Suppressor macrophage treated with lipopolysaccharide for 4 hours (primary cell): Measurements from ENCODE around the gene IL9.

ENCODE experiments used
- DNase-seq: peaks from one replicate; pipeline ENCODE4 v3.0.0-alpha.2; 2020

Gene IL9

DNA sequence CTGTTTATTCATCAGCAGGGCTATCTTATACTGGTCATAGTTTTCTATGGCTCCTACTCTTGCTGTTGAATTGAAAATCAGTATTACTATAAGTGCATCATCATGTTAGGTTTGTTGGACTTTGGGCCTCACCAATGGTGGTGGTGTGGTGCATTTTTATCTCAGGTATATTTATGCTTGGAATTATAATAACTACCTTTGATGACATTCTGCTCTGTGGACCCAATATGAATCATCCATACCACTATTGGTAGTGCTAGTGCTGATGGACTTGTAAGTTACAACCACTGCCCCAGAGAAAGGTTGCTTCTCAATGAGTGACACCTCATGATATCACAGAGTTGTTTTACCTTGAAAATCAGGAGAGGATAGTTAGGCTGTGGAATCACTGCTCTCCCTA, 28.0 kb downstream of the IL9 start:
- DNase-seq, result no peak

DNA sequence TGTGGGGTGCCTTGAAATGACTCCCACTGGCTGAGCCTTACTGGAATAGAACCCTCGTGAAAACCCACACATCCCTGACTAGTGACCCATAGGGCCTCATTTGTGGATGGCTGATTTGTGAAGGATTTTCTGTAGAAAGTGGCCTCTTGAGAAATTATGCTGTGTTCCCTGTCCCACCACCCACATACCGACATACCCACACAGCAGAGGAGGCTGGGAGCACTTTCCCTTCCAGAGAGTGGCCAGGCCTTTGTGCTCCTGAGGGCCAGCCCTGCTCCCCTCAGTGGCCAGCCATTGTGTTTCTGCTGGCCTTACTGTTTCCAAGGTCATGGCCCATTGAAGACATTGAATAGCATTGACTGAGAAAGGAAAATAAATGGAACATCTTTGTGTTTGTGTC, 29.6 kb downstream of the IL9 start:
- DNase-seq, result no peak

DNA sequence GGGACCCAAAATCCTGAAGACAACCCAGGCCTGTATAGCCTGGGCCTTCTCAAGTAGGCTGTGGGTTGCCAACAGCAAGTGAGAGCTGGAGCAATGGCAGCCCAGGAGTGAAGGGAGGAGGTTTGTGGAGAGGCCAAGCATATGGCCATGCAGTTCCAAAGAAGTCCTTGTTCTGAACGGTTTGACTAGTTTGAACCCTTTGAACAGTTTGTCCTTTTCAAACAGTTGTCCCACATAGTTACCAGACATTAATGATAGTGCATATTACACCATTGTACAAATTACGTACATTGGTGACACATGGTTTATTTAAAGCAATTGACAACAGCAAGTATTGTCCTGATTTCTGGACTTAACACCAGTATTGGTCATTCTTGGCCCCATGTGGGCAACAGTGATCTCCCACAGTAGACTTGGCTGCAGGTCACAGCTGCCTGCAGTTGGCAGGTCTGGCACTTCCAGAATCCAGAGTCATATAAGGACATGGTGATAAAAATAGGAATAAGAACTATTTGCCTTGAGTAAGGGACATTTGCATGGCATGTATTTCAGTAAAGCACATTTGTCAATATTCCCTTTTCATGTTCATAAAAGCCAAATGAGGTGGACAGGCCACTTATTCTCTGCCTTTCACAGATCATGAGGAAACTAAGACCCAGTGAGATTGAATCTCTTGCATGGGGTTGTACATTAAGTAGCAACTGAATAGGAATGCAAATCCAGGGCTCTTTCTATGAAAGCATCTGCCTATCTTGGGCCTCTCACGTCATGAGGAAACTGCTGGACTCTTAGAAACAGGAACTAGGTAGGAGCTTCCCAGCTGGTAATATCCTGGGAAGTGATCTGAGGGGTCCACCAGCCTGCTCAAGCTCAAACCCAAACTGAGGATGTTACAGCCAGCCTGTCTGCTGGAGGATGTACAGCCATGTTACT, 30.9 kb downstream of the IL9 start:
- DNase-seq, result peak; percentile 72

DNA sequence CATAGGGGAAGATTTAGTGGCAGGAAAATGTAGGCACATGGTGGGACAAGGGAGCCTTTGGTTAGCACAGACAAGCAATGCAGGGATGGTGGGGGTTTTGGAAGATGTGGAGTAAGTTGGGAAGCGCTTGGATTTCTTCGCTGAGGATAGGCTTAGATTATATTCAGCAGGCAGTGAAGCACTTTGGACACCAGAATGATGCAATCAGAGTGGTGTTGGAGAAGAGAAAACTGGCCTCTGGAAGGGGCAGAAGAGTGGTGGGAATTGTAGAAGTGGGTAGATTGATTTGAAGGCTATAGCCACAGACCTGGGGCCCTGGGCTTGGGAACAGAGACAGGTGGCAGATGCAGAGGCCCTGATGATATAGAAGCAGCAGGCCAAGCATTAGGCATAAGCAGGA, 32.9 kb downstream of the IL9 start:
- no peak for DNase-seq

DNA sequence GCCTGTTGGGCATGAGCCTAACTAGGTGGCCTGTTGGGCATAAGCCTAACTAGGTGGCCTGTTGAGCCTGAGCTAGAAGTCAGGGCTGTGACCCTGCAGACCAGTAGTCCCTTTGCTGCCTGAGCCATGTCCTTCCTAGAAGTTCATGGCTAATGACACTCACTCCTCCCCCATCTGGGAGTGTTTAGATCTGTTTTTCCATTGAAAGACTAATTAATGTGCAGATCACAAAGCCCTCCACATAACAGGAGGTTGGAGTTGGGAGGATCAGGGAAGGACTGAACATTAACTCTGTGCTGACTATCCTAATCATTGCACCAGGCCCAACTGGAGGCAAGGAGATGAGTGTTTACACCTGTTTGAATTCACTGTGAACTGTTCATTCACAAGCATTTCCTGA, 33.6 kb downstream of the IL9 start:
- DNase-seq, result no peak

DNA sequence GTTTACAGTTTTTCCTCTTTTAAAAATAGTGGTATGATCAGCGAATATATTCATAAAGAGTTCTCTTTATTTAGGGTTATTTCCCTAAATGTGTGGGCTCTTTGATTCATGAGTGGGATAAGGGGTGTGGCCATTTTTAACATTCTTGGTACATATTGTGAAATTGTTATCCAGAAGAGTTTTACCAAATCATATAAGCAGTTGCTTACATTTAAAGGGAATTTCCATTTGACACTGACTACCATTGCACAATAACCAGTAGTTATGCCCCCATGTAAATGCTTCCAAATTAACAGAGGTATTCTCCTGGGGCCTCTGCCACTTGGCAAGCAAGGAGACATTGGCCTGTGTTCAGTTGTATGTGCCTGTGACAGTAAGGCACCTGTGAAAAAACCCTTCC, 34.0 kb downstream of the IL9 start:
- peak; percentile 86 for DNase-seq

DNA sequence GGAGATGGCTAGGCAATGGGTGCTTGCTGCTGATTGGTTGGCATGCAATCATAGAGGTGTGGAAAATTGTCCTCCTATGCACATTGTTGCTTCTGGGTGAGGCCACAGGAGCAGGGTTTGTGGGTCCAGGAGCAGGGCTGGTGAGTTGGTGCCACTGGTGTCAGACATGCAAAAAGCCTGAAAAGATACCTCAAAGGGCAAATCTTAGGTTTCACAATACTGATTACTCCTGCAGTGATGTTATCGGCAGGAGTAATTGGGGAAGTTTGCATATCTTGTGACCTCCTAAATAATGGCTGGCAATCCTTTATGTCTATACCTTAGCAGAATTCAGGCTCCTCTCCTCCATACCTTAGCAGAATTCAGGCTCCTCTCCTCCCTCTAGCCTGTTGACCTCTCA, 36.0 kb downstream of the IL9 start:
- peak; percentile 50 for DNase-seq

DNA sequence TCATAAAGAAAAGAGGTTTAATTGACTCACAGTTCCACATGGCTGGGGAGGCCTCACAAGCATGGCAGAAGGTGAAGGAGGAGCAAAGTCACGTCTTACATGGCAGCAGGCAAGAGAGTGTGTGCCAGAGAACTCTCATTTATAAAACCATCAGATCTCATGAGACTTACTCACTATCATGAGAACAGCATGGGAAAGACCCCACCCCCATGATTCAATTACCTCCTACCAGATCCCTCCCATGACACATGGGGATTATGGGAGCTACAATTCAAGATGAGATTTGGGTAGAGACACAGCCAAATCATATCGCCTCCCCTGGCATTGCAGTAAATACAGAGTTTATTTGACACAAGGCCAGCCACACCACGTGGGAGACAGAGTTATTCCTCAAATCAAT, 36.5 kb downstream of the IL9 start:
- DNase-seq, result peak; percentile 27

DNA sequence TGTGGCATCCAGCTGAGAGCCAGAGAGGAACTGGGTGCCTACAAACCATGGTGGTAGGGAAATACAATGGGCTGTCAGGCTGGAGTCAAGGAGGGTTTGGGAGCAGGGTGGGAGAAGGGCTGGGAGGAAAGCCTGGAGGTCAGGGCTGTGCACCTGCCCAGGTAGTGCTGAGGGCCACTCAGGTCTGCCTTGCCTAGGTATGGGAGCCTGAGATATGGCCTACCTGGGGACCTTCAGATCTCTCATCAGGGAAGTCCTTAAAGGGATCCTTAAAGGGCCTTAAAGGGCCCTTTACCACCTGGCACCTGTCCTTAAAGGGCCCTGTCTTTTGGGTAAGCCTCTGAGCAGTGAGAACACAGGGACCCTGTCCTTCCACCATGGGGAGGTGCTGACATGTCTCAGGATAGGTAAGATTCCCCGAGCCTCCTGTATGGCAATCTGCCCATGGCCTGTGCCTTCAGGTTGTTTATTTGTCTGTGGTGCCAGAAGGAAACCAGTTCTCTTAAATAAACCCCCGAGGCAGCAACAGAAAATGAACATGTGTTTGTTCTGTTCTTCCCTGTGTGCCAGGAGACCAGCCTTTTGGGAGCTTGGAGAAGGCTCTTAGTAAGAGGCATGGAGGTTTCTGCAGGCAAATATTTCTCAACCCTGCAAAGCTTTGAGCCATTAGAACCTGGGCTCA, 37.9 kb downstream of the IL9 start:
- no peak for DNase-seq

DNA sequence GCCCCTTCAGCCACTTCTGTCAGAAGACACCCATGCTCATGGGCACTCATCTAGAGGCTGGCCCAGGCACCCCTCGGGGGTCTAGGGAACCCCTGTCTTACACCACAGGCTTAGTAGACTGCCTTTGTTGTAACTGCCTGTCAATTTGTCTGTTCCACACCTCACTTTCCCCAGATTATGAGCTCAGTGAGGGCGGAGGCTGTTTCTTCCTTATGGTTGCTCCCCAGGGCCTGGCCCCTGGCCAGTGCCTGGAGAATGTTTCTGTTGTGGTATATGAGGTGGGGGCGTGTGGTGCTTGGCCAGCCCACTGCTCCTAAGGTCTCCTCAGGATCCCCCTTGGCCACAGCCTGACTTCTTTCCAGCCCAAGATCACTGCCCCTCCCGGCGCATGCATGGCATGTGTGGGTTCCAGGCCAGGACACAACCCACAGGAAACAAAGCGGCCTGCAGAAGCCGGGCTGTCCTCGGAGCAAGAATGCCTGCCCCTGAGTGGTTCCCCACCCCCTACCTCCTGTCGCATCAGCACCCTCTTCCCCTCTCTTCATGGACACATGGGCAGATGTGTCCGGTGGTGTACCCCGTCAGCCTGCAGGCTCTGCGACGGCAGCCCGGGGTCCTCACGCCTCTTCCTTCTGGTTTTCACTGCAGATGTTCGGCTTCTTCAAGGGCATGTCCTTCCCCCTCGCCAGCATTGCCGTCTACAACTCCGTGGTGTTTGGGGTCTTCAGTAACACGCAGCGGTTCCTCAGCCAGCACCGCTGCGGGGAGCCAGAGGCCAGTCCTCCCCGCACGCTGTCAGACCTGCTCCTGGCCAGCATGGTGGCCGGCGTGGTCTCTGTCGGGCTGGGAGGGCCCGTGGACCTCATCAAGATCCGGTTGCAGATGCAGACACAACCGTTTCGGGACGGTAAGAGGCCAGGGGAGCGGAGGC, 43.5 kb downstream of the IL9 start:
- DNase-seq, result no peak

DNA sequence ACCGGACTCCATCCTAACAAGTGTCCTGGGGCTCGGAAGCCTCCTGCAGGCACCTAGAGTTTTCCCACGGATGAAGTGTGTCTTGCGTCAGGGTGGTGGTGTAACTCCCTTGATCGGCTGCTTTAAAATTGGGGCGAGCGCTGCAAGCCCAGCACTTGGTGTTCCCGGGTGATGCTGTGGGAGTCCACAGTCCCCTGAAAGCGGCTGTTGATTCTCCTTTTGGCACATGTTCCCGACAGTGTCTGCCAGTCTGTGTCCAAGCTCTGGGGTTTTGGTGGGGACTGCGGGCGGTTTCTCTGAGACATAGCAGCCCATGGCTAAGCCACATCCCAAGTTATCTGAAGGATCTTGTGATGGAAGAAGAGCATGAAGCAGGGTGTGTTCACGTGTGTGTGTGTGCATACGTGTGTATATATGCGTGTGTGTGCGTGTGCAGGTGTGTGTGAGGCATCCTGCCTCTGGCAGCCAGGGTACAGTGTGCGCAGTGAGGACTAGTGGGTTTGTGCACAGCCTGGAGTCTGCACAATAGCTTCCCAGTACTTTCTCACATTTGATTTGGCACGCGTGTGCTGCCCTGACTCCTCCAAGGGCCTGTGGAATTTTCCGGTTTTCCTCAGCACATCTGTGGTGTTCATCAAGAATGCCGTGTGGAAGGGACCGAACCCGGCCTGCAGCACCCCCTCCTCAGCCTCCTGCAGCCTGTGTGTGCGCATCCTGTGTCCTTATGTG, 44.3 kb downstream of the IL9 start:
- DNase-seq, result no peak

DNA sequence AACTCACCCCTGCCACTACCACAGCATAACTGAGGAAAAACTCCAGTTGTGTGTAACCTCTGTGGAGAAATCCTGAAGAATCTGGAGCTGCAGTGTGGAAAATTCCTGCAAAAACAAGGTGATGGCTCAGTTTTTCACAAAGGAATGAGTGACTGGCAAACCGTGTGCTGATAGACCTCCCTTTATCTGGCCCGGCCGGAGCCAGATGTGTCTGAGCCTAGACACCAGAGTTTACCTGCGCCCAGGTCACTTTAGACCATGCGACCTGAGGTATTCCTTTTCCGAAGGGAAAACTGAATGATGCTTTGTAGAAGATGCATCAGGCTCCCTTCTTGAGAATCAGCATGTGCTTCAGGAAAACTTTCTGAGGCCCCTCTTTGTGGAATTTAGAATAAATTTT, 45.0 kb downstream of the IL9 start:
- DNase-seq, result no peak

DNA sequence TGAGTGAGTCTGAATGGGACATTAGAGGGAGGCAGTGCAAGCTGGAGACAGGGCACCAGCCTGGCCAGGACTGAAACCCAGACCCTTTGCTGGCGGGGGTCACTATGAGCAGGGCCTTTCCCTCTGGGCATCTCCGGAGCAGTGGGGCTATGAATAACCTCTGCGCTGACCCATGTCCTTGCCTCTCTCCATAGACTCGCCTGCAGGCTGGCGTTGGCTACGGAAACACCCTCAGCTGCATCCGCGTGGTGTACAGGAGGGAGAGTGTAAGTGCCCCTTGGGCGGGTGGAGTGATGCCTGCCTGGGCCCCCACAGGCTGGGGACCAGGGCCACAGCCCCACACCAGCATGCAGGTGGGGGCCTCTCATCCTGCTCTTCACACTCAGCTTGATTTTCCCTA, 45.4 kb downstream of the IL9 start:
- DNase-seq, result no peak

DNA sequence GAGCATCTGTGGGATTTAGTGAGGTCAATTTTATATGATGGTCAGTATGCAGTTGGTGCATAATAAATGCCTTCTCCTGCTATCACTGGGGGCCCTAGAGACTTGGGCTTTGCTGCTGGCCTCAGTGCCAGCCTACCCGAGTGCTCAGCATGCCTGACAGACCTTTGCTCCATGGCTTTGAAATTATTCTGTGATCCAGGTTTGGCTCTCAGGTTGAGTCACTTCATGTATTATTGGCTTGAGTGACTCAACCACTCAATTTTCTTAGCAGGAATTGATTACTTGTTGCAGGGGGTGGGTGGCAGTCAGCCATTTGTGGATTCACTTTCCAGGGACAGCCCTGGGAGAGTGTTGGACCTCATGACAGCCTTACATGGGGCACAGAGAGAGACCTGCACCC, 47.7 kb downstream of the IL9 start:
- no peak for DNase-seq

DNA sequence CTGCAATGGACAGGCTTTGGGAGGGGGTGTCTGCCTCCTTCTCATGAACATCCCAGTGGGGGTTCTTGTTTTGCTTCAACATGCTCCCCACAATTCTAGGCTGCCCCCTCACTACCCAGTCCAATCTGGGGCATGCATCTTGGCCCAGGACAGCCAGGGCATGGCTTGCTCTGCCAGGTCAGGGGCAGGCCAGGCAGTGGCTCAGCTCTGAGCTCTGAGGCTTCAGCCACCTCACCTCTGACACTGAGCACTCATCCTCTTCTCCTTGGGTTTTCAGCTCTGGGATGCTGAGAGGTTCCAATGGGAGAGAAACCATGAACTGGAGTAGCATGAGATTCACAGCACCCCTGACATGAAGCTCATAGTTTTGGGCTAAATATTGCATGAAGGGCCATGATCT, 49.3 kb downstream of the IL9 start:
- no peak for DNase-seq

DNA sequence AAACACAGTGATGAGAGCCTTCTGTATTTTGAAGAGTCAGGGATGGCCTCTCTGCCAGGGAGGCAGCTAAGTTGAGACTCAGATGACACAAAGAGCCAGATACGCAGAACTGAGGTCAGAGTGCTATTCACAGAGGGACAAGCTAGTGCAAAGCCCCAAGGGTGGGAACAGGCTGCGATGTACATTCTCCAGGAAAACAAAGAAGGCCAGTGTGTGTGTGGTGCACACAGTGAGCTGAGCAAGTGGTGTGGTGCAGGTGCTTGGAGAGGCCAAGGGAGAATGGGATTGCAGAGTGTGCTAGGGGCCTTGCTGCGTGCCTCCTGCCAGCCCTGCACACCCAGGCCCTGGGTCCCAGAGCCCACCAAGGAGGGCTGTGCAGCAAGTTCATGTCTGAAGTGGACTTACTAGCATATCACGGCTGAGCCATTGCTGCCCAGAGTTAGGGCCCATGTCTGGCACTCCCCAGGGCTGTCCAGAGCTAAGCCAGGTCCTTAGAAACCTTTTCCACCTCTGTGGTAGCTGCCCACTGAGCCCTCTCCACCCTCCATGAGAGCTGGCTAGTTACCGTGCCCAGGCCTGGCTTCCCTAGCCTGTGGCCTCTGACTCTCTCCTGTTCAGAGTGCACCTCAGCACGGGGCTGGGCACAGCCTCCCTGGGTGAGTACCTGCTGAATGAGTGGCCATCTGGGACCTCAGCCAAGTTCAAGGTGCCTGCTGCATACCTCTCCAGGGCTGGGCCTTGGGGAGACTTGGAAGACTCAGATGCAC, 51.9 kb downstream of the IL9 start:
- no peak for DNase-seq

DNA sequence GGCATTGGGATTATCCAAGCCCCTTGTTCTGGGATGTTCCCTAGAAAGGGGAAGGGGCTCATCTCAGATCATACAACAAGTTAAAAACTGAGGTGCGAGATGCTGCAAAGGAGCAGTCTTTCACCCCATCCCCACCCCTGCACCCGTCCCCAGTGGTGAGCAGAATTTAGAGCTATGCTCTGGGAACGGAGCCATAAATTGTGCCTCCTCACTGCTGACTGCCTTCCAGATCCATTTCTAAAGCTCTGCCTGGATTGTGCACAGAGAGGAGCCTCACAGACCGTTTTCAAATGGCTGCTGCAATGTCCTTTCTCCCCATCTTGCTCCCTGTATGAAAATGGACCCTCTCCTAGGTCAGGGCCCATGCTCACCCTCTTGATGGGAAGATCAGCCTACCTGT, 52.9 kb downstream of the IL9 start:
- no peak for DNase-seq
